GM19467 (cell line): ENCODE data around the gene DEFB129.
"Not testable (repeated sequence)": the region's sequence is repeated elsewhere in the genome, so short reads cannot be mapped to it uniquely, and the experiment has no call there.

Source experiments
- ATAC-seq: cut with Tn5 transposase; IDR thresholded peaks from one replicate; pipeline ENCODE4 v1.9.1; 2021; ENCODE audit warnings: mild to moderate bottlenecking, moderate library complexity; ENCODE audit not compliant: unreplicated experiment

Gene DEFB129

DNA sequence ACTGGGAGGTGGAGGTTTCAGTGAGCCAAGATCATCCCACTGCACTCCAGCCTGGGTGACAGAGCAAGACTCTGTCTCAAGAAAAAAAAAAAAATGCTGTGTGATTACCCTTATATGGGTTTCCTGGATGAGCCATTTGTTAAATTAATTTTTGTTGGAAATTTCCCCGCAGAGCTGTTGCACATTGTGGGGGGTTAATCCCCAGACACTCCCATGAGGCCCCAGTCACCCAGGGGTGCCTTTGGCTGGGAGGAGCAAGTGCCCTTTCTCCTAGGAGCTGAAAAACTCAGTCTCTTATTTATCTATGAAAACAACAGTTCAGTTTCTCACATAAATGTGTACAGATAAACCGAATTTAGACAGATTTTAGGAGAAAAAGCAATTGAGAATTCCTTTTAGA is 25.7 kb downstream of the DEFB129 start:
- ATAC-seq: no peak

DNA sequence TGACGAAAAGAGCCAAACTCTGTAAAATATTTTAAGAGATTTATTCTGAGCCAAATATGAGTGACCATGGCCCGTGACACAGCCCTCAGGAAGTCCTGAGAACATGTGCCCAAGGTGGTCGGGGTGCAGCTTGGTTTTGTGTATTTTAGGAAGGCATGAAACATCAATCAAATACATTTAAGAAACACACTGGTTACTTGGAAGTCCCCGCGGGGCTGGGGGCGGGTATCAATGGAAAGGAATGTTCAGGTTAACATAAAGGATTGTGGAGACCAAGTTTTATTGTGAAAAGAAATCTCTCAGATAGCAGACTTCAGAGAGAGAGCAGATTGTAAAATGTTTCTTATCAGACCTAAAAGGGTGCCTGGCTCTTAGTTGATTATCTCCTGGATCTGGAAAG is 26.4 kb downstream of the DEFB129 start:
- not testable (repeated sequence) for ATAC-seq

DNA sequence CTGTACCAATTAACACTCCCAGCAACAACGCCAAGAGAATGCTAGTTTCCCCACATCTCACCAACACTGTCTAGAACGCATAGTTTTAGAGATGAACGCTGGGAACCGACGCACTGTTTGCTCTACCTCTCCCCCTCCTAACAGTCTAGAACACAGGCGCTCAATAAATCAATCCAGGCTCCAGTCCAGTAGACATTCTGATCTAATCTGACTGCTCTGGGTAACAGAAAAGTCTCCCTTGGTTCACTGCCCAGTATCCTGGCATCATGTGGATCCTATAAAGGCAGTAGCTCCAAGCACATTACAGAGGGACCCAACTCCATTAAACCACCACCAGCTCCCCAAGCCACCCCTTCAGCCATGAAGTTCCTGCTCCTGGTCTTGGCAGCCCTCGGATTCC is 30.4 kb downstream of the DEFB129 start, which contains the start of gene DEFB132:
Gene DEFB132 (plus strand): TSS at position 306 of the 400 bp plus-strand sequence. CDS start 55 bp downstream, at position 361.
- no peak for ATAC-seq

DNA sequence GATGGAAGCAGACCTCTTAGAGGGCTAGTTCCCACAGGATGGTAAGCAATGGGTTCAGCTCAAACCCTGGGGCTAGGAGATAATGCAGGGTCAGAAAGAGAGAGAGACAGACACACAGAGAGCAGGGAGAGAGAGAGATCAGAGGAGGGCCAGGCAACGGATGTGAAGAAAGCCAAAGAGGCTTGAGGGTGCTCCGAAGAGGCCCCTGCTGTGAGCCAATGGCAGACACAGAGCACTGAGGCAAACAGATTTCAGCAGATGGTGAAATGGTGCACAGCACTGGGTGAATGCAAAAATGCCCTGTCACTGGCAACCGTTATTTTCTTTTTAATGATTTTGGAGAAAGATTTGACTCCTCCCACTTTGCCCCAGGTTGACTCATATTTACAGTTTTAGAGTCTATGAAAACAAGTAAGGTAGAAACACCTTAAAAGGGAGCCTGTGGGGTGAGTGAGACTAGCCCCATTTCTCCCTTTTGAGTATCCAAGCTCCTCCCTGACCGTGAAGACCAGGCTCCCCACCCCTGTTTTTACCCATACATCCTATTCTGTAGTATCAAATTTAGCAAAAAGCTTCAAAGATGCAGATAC is 31.3 kb downstream of the DEFB129 start:
- no peak for ATAC-seq

DNA sequence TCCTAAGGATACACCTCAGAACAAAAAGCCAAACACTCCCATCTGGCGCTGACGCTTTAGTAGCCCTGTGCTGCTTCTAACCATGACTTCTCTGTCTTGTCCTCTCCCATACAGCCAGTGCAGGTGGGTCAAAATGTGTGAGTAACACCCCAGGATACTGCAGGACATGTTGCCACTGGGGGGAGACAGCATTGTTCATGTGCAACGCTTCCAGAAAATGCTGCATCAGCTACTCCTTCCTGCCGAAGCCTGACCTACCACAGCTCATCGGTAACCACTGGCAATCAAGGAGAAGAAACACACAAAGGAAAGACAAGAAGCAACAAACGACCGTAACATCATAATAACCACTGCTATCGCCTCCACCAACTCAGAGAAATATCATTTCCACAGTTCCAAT is 31.9 kb downstream of the DEFB129 start:
- ATAC-seq: no peak

DNA sequence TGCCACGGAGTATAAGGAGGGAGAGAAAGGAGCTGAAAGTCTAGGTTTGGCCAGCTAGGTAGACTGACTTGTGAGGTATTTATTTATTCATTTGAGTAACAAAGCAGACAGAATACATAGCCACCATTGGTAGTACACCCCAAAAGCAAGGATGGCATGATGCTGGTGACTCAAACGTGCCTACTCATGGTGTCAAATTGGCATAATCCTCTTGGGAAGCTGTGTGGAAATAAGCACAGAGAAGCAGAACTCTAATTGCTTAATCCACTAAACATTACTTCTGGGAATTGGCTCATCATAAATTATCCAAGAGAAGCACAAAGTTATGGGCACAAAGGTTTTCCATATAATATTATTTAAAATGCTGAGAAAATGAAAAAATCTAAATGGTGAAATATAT is 32.9 kb downstream of the DEFB129 start:
- ATAC-seq: no peak

DNA sequence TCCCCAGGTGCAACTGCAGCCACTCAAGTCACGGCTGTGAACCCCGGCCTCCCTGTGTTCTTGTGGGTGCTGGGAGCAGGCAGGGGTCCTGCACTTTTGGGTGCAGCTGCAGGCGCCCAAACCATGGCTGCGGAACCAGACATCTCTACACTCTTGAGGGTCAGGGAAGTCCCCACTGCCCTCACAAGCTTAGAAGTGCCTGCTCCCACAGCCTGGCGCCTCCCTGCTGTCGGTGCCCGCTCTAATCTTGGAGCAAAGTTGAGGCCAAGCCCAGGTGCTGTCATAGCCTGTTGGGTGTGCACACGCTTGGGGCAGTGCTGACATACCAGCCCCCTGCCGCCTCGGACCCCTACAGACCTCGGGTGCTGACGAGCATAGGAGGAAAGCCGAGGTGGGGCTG is 36.6 kb downstream of the DEFB129 start:
- no peak for ATAC-seq

DNA sequence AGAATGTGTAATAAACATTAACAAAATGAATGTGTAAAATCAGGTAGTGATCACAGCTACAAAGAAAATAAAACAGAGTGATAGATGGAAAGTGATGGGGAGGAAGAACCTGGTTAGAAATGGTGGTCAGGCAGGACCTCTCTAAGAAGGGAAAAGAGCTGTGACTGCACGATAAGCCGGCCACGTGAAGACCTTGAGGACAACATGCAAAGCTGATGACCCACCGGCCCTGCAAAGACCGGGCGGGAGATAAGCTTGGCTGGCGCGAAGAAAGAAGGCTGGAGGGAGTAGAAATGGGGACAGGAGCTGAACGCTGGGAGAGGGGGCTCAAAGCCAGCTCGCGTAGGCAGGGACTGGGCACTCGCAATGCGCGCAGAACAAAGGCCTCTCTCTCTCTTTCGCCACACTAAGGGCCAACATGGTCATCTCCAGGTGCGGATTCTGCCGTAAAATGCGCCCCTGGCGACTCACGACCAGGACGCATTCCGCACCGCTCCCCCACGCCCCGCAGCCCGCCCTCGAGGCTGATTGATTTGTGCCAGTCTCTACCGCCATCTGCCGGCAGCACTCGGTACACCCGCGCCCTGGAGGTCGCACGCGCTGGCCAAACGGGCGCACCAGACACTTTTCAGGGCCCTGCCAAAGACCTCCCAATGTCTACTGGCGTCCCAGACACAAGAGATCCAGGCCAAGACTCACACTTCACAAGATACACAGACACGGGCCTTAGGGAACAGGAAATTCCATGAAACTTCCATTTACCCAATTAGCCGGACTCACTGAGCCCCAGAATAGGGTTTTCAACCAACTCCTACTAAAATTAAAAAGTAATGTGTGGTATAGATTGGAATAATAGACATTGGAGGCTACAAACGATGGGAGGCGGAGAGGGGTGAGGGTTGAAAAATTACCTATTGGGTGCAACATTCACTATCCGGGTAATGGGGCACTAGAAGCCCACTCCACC is 39.8 kb downstream of the DEFB129 start:
- ATAC-seq: peak; percentile 91

DNA sequence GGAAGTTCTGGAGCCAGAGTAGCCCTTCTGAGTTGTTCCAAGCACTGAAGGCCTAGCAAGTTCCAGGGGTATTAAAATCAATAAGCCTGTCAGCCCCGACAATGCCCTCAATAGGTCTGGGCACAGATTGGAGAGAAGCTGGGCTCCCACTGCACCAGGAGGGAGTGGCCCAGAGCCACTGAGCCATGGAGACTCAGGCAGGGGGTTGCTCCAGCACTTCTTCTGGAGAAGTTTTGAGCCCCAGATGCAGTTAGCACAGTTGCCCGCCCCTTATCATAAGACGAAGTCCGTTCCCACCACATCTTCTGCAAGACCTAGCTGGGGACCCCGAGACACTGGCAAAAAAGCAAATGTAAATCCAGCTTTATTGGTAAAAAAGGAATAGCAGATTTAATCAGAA is 43.5 kb downstream of the DEFB129 start:
- no peak for ATAC-seq

DNA sequence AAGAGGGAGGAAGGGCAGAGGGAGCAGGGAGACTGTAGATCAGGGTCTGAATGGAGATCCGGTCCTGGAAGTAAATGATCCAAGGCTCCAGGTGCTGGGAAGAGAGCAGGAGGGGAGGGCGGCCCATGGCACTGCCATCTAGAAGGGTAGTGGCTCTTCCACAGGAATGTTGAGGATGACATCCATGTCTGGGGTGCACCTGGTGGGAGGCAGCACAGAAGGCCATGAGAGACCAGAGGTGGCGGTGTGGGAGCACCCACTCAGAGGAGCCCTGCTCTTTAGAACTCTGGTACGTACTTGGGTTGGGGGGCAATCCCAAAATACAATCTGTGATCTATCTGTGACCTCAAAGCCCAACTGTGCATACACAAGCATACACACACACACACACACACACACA is 44.0 kb downstream of the DEFB129 start:
- ATAC-seq: no peak

DNA sequence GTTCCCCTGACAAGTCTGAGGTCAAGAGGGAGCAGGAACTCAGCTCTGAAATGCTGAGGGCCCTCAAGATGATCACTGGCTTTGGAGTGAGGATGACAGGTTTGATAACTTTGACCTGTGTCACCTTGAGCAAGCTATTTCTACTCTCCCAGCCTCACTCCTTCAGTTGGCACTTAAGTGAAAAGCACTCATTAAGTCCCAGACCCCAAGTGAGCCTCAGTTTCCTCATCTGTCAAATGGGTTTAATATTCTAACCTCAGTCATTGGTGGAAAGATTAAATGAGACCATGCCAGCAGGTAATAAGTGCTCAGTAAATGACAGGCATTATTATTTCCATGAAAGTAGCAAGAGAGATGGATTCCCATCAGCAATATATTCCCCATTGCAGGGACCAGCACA is 44.5 kb downstream of the DEFB129 start:
- no peak for ATAC-seq

DNA sequence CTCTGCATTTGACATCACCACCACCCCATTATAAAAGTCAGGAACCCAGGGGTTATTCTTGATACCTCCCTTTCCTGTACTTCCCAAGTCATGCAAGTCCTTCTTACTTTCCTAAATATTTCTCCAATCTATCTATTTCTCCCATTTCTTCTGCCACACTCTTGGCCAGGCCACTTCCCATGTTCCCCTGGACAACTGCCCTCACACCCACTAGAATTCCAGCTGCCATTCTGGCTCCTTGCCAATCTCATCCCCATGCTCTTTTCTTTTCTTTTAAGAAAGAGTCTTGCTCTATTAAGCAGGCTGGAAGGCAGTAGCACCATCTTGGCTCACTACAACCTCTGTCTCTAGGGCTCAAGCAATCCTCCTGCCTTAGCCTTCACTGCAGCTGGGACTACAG is 45.7 kb downstream of the DEFB129 start:
- ATAC-seq: no peak

DNA sequence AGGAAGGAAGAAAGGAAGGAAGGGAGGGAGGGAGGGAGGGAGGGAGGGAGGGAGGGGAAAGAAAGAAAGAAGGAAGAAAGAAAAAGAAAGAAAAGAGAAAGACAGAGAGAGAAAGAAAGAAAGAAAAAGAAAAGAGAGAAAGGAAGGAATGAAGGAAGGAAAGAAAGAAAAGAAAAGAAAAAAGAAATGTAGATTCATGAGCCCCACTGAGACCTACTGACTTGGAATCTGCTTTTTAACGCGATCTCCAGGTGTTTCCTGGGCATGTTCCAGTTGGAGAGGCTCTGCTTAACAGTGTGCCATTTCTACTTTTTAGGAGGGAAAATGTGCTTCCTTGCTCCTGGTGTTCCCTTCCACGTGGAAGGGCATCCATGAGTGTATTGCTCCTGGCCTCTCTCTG is 46.8 kb downstream of the DEFB129 start:
- no peak for ATAC-seq

DNA sequence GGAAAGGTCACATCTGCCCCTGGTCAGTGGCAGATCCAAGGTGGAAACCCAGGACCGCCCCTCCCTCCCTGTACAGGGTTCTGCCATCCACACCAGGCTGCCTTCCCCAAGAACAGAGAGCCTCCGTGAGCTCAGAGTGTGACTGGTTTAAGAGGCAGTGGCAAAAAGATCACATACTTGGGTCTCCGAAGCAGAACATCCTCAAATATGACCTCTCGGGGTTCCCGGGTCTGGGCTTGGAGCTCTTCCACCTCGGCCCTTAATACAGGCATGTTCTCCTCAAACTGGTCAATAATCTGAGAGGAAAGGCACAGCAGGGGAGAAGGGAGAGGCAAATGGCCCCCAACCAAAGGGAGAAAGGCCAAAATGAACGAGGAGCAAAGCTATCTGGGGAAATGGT is 48.7 kb downstream of the DEFB129 start:
- no peak for ATAC-seq

DNA sequence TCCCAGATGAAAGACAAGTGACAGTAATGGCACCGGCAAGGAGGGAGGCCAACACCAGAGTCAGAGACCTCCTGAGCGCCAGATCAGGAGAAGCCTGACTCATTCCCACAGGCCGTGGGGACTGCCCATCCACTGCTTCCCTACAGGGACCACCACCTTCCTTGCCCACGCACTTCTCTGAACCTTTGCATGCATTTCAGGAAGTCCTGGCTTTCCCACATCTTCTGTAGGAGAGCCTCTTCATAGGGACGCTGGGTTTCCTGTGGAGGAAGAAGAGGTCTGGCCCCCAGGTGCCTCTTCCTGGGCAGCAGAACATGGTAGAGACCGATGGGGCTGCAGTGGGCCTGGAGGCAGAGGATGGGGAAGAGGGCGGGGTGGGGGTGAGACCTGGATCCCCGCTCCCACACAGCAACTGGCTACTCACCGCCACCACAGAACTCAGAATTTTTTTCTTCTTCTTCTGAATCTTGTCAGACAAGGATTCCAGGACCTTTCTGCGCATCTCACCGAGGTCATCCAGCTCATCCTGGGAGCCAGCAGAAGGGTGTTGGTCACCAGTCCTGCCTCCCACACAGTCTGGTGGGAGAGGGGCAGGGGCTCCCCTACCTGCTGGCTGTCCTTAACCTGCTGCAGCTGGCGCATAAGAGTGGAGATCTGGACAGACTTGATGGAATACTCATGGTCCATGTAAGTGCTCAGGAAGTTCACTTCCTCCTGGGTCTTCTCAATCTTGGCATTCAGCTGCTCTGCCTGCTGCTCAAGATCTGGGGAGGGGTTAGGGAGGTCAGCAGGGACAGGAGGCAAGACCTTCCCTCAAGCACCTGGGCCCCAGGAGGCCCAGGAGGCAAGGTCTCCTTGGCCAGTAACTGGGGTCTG is 49.8 kb downstream of the DEFB129 start:
- ATAC-seq: no peak

DNA sequence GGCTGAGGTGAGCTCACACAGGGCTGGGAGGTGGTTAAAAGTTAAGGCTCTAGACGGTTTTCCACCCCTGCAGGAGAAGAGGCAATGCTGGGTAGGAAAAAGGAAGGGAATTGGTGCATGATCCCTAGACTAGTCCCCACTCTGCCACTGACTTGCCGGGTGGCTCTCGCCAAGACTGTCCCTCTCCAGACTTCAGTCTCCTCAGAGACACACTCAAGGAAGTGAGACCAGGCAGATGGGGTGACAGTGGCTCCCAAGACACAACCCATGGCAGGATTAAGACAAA is 50.4 kb downstream of the DEFB129 start:
- no peak for ATAC-seq

DNA sequence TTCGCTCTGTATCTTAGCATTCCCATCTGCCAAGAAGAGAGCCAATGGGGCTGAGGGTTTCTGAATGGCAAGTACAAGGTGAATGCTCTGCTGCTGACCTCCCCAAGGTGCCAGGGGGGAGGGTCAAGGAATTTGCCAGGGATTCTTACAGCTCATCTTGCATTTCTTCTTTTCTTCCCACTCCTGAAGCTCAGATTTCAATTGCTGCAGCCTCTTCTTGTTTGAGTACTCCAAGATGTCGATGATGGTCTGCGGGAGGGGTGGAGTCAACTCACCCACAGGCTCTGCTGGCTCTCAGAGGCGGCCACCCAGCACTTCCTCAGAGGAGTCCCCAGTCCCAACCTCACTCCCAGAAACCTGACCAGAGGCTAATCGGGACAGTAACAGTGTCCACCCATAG is 51.1 kb downstream of the DEFB129 start:
- ATAC-seq: no peak

DNA sequence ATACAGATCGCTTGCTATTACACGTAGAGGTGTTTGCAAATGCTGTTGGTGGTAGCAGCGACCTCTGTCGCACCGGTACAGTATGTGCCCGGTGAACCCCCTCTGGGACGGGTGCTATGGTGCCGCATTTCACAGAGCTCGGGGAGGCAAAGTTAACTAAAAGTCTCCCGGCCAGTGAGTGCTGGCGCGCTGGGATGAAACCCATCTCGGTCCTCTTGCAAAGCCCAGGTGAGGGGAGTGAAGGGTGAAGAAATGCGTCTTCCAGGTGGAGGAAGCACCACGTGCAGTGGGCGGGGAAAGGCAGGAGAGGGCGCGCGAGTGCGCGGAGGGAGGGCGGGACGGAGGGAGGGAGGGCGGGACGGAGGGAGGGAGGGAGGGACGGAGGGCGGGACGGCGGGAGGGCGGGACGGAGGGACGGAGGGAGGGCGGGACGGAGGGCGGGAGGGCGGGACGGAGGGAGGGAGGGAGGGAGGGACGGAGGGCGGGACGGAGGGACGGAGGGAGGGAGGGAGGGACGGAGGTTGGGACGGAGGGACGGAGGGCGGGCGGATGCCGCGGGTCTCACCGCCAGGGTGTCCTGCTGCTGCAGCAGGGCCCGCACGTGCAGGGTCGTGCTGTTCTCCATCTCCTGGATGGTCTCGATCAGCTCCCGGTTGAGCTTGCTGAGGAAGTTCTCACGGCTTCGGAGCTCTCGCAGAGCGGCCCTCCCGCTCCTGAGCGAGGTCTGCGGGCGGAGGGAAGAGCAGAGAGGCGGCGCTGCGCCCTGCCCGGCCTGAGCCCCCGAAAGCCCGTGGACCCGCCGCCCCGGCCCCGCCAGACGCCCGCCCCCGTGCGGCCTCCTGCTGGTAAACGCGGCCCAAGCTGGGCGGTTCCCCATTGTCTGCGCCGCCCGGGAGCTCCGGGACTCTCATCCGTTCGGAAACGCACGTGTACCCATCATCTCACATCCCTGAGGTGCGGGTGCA is 51.8 kb downstream of the DEFB129 start:
- no peak for ATAC-seq
